A549 treated with Hydrocortisone at 1 μM for 4 hours (cell line): ENCODE measurements around the gene SH3TC2. TPM values are rescaled to one million over a fixed set of nuclear protein-coding genes. Genes with fewer than 3 reads are reported as not detected.

Experiments used
- total RNA-seq: library from RNA; stranded (reverse); fragments of 200-300 nt; extraction: Qiagen RNA extraction; gene quantifications from 5 replicates; pipeline ENCODE4 v1.2.3, GENCODE V29; 2022

SH3TC2 gene
- total RNA-seq = 0.60 to 0.99 TPM (median 0.69 TPM) in 5 replicates

DNA sequence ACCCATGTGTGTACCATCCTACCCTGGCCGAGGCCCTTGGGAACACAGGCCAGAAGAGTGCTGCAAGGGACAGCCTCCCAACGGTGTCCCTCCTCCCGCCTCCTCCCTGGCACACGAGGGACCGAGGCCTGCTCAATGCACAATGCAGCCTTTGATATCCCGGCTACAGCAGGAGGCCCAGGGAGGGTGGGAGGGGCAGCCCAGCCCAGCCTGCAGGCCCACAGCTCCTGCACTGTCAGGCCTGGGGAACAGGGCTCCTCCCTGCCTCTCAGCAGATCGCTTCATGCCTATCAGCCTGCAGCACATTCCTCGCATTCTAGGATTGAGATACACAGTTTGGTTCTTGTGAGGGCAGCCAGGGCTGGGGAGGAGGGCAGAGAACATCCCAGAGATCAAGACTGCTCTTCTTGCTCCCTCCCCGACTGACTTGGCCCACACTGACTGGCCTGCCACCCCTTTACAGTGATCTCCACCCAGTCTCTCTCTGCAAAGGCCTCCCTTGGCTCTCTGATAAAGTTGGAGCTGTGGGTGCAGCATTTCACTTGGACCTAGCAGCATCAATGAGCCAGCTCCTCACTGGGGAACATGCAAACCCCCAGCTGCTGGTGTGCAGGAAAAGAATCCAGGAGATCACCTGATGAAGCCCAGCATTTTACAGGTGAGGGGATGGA, at the start of gene SH3TC2:
TSS of gene SH3TC2 (minus strand) at position 46 of the 671 bp plus-strand sequence. CDS start at position 6, 40 bp downstream.

Other genes with a start within 250 kb of the SH3TC2 start
- 0.97 to 1.6 TPM (median 1.0 TPM) in 5 replicates for gene ADRB2, start 236.5 kb downstream of the SH3TC2 start, total RNA-seq
- gene ABLIM3, start 78.4 kb upstream of the SH3TC2 start, total RNA-seq = 19.4 to 23.0 TPM (median 20.5 TPM) in 5 replicates
- gene AFAP1L1, start 208.8 kb upstream of the SH3TC2 start, total RNA-seq = 9.9 to 13.6 TPM (median 12.6 TPM) in 5 replicates